ENCODE measurements around the gene NRTN. TPM values are rescaled to one million over a fixed set of nuclear protein-coding genes. Genes with fewer than 3 reads are reported as not detected.

Gene NRTN
- total and polyA plus RNA-seq, 3 experiments from 2014 or later: 0.26 TPM; not detected in 1

DNA sequence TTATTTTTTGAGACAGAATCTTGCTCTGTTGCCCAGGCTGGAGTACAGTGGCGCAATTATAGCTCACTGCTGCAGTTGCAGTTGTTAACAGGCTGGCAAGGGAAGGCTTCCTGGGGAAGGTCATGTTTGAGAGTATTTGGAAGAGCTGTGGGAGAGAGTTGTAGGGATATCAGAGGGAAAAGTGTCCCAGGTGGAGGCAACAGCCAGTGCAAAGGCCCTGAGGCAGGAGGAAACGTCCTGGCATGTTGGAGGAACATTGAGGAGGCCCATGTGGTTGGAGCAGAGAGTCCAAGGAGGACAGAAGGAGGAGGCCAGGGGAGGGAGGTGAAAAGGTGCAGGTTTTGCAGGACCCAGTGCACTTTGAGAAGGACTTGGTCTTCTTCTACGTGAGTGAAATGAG lies 11.7 kb upstream of the NRTN start:
- Histone ChIP-seq H3K9me3 (ENCODE audit: low read length) (no peaks in the 10 kb centered on the region), H3K4me1 (ENCODE audit: insufficient read depth, low read length) (peaks cover 14% of the 10 kb centered on the region), H3K4me3 (ENCODE audit: low read length) (no peak overlapping the region), H3K27ac (ENCODE audit: low read depth, low read length) (no peak overlapping the region), H3K36me3 (ENCODE audit: insufficient read depth, low read length) (peaks cover 10% of the 10 kb centered on the region), H3K27me3 (ENCODE audit: insufficient read depth, low read length, poor library complexity, severe bottlenecking) (no peaks in the 10 kb centered on the region)
- Mint-ChIP-seq H3K4me1 (peaks cover 16 to 18% (median 17%) of the 10 kb centered on the region in 3 donors), H3K36me3 (peaks cover 6 to 24% (median 8%) of the 10 kb centered on the region in 3 donors), H3K27ac (peak overlapping the region in 2 of 8 donors; percentile 38 to 70), H3K4me3 (no peak overlapping the region), H3K9me3 (peaks cover 0 to 3% (median 0%) of the 10 kb centered on the region in 5 donors), H3K27me3 (peaks cover 3 to 6% of the 10 kb centered on the region in 2 donors)
- DNase-seq: no peak
- POLR2A ChIA-PET: no interaction called here
- CTCF ChIA-PET: interaction anchor here (0.9 to 6.7 kb wide), 3 partner anchors 10 to 103 kb away, joined by 3 to 44 read pairs (median 4); no protein-coding TSS in a partner anchor

DNA sequence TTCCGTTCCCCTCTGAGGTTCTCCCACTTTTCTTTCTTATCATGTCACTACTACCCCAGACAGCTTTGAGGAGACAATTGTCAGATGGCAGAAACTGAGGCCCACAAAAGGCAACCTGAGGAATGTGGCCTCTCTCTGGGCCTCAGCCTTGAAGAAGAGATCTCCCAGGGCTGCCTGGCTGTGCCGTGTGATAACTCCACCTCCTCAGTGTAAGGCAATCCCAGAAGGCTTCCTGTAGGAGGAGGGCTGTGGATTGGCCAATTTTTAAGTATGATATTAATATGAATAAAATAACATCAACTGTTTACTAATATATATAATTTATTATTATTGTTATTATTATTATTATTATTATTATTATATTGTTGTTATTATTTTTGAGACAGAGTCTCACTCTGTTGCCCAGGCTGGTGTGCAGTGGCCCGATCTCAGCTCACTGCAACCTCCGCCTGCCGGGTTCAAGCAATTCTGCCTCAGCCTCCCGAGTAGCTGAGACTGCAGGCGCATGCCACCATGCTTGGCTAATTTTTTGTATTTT lies 9.4 kb upstream of the NRTN start:
- Mint-ChIP-seq H3K4me3 (no peak overlapping the region), H3K27ac (no peak overlapping the region), H3K36me3 (peaks cover under 1 to 7% (median 1%) of the 10 kb centered on the region in 3 donors), H3K9me3 (peaks cover 0 to 3% (median 0%) of the 10 kb centered on the region in 5 donors), H3K27me3 (peaks cover 13% of the 10 kb centered on the region in 2 donors), H3K4me1 (peaks cover 7 to 9% (median 7%) of the 10 kb centered on the region in 3 donors)
- Histone ChIP-seq H3K27ac (ENCODE audit: low read depth, low read length) (no peak overlapping the region), H3K27me3 (ENCODE audit: insufficient read depth, low read length, poor library complexity, severe bottlenecking) (peaks cover 10% of the 10 kb centered on the region), H3K36me3 (ENCODE audit: insufficient read depth, low read length) (no peaks in the 10 kb centered on the region), H3K9me3 (ENCODE audit: low read length) (no peaks in the 10 kb centered on the region), H3K4me3 (ENCODE audit: low read length) (no peak overlapping the region), H3K4me1 (ENCODE audit: insufficient read depth, low read length) (peaks cover 6% of the 10 kb centered on the region)
- ChIA-PET POLR2A (no interaction called here), CTCF (interaction anchor here (1.2 to 6.7 kb wide), 2 partner anchors 8 to 227 kb away, joined by 3 to 44 read pairs; no protein-coding TSS in a partner anchor)
- DNase-seq: no peak

DNA sequence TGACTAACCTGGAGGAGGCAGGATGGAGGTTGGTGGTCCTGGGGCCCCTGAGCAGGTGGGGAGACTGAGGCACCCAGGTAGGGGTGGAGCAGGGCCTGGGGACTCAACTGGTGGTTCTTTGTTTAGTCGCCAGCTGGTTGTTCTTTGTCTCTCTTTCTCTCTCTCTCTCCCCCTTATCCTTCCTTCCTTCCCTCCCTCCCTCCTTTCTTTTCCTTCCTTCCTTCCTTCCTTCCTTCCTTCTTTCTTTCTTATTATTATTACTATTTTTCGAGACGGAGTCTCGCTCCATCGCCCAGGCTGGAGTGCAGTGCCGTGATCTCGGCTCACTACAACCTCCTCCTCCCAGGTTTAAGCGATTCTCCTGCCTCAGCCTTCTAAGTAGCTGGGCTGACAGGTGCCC lies 6.6 kb upstream of the NRTN start:
- H3K4me1 Mint-ChIP-seq: peaks cover 3 to 10% (median 7%) of the 10 kb centered on the region in 3 donors
- no peaks in the 10 kb centered on the region for H3K36me3 ChIP-seq (ENCODE audit: insufficient read depth, low read length)
- POLR2A ChIA-PET: no interaction called here
- H3K27me3 Mint-ChIP-seq: peaks cover 14 to 25% of the 10 kb centered on the region in 2 donors
- DNase-seq: no peak
- H3K9me3 ChIP-seq (ENCODE audit: low read length): no peaks in the 10 kb centered on the region
- no peak overlapping the region for H3K27ac ChIP-seq (ENCODE audit: low read depth, low read length)
- no peak overlapping the region for H3K4me3 Mint-ChIP-seq
- no peak overlapping the region for H3K4me3 ChIP-seq (ENCODE audit: low read length)
- H3K4me1 ChIP-seq (ENCODE audit: insufficient read depth, low read length): peaks cover 6% of the 10 kb centered on the region
- H3K27me3 ChIP-seq (ENCODE audit: insufficient read depth, low read length, poor library complexity, severe bottlenecking): peaks cover 18% of the 10 kb centered on the region
- no peaks in the 10 kb centered on the region for H3K36me3 Mint-ChIP-seq
- CTCF ChIA-PET: interaction anchor here (1.4 kb wide), 1 partner anchor 224 kb away, joined by 3 read pairs; no protein-coding TSS in a partner anchor
- H3K9me3 Mint-ChIP-seq: no peaks in the 10 kb centered on the region
- H3K27ac Mint-ChIP-seq: no peak overlapping the region

DNA sequence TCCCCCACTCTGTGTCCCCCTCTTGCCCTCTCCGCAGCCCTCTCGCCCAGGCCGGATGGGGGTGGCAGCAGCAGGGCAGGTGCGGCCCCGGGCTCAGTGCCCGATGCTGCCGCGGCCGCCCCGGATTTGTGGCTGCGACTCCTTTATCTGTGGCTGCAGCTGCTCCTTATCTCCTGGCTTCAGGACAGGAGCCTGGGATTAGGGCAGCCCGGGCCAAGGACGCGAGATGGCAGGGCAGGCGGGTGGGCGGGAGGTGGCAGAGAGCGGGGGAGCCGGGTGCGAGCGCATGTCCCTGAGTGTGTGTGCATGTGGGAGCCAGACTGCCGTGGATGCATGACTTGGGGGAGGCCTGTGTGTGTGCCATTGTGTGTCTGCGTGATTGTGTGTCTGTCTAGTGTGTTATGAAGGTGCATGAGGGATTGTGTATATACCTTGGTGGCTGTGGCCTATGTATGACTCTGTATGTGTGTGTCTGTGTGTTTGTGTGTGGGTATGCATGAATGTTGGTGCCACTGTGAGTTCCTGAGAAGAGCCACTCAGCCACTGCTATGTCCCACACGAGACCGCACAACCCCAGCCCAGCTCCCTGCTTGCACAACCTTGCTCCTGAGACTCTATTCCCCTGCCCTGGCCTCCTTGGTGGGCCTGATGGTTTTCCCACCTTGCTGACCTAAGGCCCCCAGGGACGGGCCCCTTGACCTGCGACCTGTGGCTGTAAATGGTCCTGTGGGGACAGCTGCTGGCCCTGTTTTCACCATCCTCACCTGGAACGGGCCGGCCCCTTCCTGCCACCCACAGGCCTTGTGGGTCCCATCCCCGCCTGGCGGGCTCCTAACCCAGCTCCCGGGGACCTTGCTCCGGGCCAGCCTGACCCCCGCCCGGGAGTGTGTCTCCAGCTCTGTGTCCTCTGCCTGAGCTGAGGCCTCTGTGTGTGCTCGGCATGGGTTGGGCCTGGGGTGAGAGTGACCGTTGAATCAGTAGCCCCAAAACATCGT lies 5.3 kb upstream of the NRTN start:
- POLR2A ChIA-PET: interaction anchor here (0.6 kb wide), 1 partner anchor 28 kb away, joined by 3 read pairs; no protein-coding TSS in a partner anchor
- no peak overlapping the region for H3K27ac Mint-ChIP-seq

DNA sequence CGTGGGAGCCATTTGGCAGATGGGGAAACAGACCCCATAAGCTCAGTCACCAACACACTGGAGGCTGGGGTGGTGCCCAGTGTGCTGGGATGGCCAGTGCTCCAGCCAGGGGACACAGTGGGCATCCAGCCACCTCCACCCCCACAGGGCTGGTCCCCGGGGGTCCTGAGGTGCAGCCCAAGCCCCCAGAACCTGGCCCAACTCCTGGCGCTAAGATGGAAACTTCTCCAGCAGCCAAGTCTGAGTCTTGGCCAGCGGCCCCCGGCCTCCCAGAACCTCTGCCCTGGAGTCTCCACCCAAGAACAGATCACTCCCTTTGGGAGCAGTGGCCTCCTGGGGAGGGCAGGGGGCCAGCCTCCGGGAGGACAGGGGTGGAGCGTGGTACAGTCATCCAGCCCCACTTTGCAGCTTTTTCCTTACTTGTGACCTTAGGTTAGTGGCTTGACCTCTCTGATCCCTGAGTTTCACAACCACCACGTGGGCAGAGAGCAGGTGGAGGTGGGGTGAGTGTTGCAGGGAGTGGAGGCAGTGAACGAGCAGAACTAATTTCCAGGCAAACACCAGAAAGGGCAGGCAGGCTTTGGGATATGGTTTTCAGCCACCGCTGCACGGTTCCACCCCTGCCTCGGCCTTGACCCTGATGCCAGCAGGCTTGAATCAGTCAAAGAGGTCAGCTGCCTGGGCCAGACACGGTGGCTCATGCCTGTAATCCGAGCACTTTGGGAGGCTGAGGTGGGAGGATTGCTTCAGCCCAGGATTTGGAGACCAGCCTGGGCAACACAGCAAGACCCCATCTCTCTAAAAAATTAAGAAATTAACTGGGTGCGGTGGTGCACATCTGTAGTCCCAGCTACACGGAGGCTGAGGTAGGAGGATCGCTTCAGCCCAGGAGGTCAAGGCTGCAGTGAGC lies 4.3 kb upstream of the NRTN start:
- POLR2A ChIA-PET: interaction anchor here (0.6 kb wide), 1 partner anchor 27 kb away, joined by 3 read pairs; no protein-coding TSS in a partner anchor

More for the DNA sequence above, 5.3 kb upstream of the NRTN start:
- peaks cover 17 to 31% of the 10 kb centered on the region in 2 donors for H3K27me3 Mint-ChIP-seq
- DNase-seq: no peak
- no peak overlapping the region for H3K4me3 Mint-ChIP-seq
- Histone ChIP-seq H3K27ac (ENCODE audit: low read depth, low read length) (no peak overlapping the region), H3K36me3 (ENCODE audit: insufficient read depth, low read length) (no peaks in the 10 kb centered on the region), H3K9me3 (ENCODE audit: low read length) (no peaks in the 10 kb centered on the region), H3K4me1 (ENCODE audit: insufficient read depth, low read length) (peaks cover 19% of the 10 kb centered on the region), H3K4me3 (ENCODE audit: low read length) (no peak overlapping the region), H3K27me3 (ENCODE audit: insufficient read depth, low read length, poor library complexity, severe bottlenecking) (peaks cover 22% of the 10 kb centered on the region)
- H3K9me3 Mint-ChIP-seq: no peaks in the 10 kb centered on the region
- H3K4me1 Mint-ChIP-seq: peaks cover 9 to 22% (median 20%) of the 10 kb centered on the region in 3 donors
- CTCF ChIA-PET: interaction anchor here (0.7 kb wide), 1 partner anchor 222 kb away, joined by 3 read pairs; no protein-coding TSS in a partner anchor
- no peaks in the 10 kb centered on the region for H3K36me3 Mint-ChIP-seq

GRCh38 chr19:5801796-5802619 lies 2.9 kb upstream of the NRTN start:
- peaks cover 16 to 28% of the 10 kb centered on the region in 2 donors for H3K27me3 Mint-ChIP-seq
- H3K4me1 Mint-ChIP-seq: peaks cover 9 to 27% (median 20%) of the 10 kb centered on the region in 3 donors
- Histone ChIP-seq H3K27me3 (ENCODE audit: insufficient read depth, low read length, poor library complexity, severe bottlenecking) (peaks cover 22% of the 10 kb centered on the region), H3K36me3 (ENCODE audit: insufficient read depth, low read length) (no peaks in the 10 kb centered on the region), H3K27ac (ENCODE audit: low read depth, low read length) (no peak overlapping the region), H3K4me3 (ENCODE audit: low read length) (no peak overlapping the region), H3K9me3 (ENCODE audit: low read length) (no peaks in the 10 kb centered on the region), H3K4me1 (ENCODE audit: insufficient read depth, low read length) (peaks cover 20% of the 10 kb centered on the region)
- H3K36me3 Mint-ChIP-seq: no peaks in the 10 kb centered on the region
- POLR2A ChIA-PET: no interaction called here
- no peak for DNase-seq
- peak overlapping the region in 4 of 7 donors; percentile 17 to 61 (median 50) for H3K4me3 Mint-ChIP-seq
- CTCF ChIA-PET: interaction anchor here (0.7 to 2.5 kb wide), 2 partner anchors 9 to 91 kb away, joined by 3 to 44 read pairs; partner anchors contain the start of gene DUS3L
- H3K9me3 Mint-ChIP-seq: no peaks in the 10 kb centered on the region
- peak overlapping the region in 2 of 8 donors; percentile 47 to 71 for H3K27ac Mint-ChIP-seq

More for the DNA sequence above, 4.3 kb upstream of the NRTN start:
- no peak for DNase-seq
- H3K36me3 Mint-ChIP-seq: no peaks in the 10 kb centered on the region
- H3K4me1 Mint-ChIP-seq: peaks cover 9 to 27% (median 20%) of the 10 kb centered on the region in 3 donors
- no peaks in the 10 kb centered on the region for H3K9me3 Mint-ChIP-seq
- peak overlapping the region in 1 of 7 donors; percentile 56 for H3K4me3 Mint-ChIP-seq
- peaks cover 22% of the 10 kb centered on the region for H3K27me3 ChIP-seq (ENCODE audit: insufficient read depth, low read length, poor library complexity, severe bottlenecking)
- H3K36me3 ChIP-seq (ENCODE audit: insufficient read depth, low read length): no peaks in the 10 kb centered on the region
- H3K27ac Mint-ChIP-seq: no peak overlapping the region
- peaks cover 16 to 31% of the 10 kb centered on the region in 2 donors for H3K27me3 Mint-ChIP-seq
- CTCF ChIA-PET: no interaction called here
- H3K27ac ChIP-seq (ENCODE audit: low read depth, low read length): no peak overlapping the region
- no peak overlapping the region for H3K4me3 ChIP-seq (ENCODE audit: low read length)
- H3K9me3 ChIP-seq (ENCODE audit: low read length): no peaks in the 10 kb centered on the region
- H3K4me1 ChIP-seq (ENCODE audit: insufficient read depth, low read length): peaks cover 20% of the 10 kb centered on the region

Data from CD8-positive, alpha-beta memory T cell (primary cell).